NCI-H2107 treated with DMSO at 0.1 percent for 48 hours (cell line): ENCODE data around the gene PBX3.

Experiments
- DNase-seq: peaks from one replicate; lab custom pipeline; 2025; ENCODE audit not compliant: unreplicated experiment; lab: John Stamatoyannopoulos, UW

The PBX3 gene

DNA sequence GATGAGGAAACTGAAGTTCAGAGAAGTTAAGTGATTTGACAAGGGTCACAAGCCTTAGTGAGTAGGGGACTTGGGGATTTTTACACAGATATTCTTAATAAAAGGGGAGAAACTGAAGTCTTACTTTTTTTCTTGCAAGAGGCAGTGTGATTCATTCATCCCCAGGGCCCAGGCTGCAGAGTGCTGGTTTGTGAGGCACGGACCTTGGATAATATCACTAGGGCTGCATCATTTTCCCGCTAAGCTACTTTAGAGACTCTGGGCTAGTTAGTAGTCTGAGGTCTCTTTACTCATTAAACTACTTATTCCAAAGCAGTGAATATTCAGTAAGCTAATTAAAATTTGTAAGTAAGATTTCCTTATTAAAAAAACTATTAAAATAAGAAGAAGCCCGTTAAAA is 195.0 kb downstream of the PBX3 start:
- DNase-seq, result no peak

DNA sequence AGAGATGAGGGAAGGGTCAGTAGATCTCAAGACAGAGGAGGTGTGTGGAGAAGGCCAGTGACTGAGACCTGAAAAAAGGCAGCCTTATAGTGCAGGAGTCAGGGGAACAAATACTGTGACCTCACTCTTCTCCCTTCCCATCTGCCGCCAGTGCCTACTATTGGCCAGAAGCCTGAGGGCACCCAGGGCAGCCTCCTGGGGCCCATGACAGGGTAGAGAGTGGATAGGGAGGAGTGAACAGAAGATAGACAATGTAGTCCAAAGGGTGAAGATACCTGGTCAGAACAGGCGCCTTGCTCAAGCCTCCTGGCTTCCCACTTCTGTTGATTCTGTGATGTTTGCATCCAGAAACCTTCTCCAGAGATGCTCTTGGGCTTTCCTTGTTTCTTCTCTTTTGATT is 196.7 kb downstream of the PBX3 start:
- DNase-seq, result no peak

DNA sequence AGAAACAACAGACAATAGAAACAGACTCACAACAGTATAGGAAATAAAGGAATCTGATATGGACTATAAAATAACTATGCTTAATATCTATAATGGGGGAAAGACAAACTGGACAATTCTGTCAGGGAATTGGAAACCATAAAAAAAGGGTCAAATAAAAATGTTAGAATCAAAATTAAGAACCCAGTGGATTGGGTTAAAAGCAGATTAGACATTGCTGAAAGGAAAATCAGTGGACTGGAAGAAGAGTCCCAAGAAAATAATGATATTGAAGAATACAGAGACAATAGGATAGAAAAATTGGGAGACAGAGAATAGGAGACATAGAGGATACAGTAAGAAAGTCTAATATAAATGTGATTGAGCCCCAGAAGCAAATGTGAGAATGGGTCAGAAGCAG is 199.2 kb downstream of the PBX3 start:
- DNase-seq, result no peak

DNA sequence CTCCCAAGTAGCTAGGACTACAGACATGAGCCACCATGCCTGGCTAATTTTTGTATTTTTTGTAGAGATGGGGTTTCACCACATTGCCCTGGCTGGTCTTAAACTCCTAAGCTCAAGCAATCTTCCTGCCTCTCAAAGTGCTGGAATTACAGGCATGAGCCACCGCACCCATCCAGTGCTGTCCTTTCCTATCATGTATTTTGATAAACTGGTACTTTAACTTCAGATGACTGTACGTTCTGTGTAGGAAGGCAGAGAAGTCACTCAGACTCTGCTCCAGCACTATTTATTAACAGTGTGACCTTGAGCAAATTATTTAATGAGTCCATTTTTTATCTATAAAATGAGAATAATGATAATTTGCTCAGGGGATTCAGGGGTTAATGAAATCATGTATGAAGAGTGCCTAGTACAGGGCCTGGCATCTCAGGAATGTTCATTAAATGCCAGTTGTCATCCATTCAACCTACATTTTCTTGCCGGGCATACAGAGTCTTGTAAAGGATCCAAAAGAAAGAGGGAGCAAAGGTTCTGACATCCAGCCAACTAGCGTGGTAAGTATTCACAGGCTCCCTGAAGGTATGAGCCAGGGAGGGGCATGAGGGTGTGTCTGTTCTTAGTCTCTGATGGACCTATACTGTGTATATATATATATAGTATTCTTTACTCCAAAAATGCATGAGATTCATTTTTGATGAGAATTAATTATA is 201.9 kb downstream of the PBX3 start:
- DNase-seq, result no peak

DNA sequence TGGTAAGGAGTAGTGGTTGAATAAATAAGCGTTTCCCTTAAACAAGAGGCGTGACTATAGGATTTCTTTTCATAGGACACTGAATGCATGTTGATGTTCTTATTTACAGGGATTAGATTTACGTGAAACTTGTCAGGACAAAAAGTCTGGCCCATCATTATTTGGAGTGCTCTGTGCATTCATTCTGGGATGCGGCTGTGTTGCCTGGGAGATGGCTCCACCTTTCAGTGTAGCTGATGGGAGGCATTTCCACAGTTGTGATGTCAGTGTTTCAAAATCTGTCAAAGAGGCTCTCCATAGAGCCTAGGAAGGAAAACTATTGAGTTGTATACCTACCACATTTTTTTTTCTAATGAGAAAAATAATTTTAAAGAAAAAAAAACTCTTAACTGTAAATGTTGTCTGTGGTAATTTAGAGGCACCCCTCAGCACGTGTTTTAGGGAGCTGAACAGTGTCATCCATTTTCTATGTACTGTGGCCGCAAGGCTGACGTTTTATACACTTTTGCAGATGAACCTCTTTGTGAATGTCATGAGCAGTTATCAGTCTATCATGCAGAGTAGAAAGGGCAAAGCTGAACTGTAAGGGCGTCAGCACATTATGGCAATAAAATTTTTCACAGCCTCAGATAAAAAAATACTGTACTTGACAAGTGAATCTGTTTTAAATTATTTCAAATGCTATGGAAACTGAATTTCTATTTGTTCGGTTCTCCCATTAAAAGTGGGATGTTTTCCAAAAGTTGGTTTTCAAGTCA is 202.7 kb downstream of the PBX3 start:
- DNase-seq, result no peak

GRCh38 chr9:125950880-125951471 is 203.8 kb downstream of the PBX3 start:
- DNase-seq, result no peak

GRCh38 chr9:125953314-125954019 is 206.3 kb downstream of the PBX3 start:
- no peak for DNase-seq

DNA sequence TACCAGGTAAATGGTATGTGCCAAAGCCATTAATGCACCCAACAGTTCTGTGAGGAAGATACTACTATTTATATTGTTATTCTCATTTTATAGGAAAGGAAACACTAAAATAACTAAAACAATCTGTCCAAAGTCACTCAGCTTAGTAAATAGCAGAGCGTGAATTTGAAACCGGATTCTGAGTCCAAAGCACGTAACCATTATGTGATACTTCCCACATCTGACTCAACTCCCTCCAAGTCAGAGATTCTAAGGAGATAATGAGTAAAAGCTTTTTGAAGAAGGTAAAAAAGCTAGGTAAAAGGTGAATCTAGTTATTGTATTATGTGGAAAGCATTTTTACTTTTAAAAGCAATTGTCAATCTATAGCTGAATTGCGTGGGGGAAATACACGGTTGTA is 208.9 kb downstream of the PBX3 start:
- DNase-seq, result no peak

DNA sequence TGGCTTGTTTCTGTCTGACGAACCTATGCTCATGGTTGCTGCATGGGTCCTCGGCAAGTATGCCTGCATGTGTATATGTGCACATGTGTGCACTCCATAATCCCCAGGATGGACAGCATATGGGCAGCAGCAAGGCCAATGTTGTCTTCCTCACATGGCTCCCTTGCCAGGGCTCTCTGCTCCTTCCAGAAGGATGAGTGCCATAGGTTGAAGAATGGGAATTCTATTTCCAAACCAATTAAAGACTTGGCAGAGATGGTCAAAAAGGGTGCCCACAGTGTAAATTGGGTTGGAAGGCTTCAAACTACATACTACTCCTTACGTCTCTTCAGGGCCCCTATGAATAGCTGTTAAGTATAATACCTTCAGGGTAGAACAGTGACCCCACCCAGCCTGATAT is 212.1 kb downstream of the PBX3 start:
- DNase-seq, result no peak

- DNase-seq, result no peak
These were observed 212.9 kb downstream of the PBX3 start for GRCh38 chr9:125959951-125960619.

- DNase-seq, result no peak
These were observed 213.5 kb downstream of the PBX3 start for GRCh38 chr9:125960626-125961025.

GRCh38 chr9:125961072-125961471 is 213.9 kb downstream of the PBX3 start:
- DNase-seq, result no peak

- DNase-seq, result no peak
These were observed 216.8 kb downstream of the PBX3 start for GRCh38 chr9:125963932-125964331.

GRCh38 chr9:125964702-125965225 is 217.6 kb downstream of the PBX3 start:
- DNase-seq, result no peak

DNA sequence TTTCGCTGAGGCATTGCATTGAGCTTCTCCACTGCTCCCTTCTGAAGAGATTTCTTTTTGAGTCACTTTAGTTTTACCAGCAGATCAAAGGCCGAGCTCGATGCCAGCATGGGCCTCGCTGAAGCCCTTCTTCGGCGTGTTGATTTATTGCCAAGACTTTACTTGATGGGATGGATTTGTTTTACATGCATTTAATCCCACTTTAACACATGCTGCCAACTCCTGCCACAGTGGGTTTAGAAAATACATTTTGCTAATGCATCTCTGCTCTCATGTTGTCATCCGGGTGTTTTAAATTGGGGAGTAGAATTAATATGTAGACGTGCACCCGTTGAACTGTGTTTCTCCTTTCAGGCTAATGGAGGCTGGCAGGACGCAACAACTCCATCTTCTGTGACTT is 218.3 kb downstream of the PBX3 start:
- DNase-seq, result no peak

DNA sequence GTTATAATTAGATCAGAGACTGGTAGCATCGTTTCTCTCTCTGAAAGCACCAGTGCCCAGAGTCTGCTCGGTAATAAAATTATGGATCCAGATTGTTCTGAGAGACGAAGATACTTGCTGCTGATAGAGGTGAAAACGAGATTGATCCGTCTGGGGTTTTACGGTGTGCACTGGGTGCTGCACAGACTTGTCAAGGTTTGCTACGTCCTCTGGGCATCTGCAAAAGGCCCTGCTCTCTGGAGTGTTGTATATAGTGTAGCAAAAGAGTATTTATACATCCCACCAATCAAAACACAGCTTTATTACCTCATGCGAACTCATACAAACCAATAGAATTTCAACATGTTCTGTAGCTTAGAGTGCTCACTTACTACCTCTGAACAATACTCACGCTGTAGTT is 219.3 kb downstream of the PBX3 start:
- DNase-seq, result no peak

- DNase-seq, result peak; percentile 4
These were observed 220.0 kb downstream of the PBX3 start for GRCh38 chr9:125966959-125967711.

DNA sequence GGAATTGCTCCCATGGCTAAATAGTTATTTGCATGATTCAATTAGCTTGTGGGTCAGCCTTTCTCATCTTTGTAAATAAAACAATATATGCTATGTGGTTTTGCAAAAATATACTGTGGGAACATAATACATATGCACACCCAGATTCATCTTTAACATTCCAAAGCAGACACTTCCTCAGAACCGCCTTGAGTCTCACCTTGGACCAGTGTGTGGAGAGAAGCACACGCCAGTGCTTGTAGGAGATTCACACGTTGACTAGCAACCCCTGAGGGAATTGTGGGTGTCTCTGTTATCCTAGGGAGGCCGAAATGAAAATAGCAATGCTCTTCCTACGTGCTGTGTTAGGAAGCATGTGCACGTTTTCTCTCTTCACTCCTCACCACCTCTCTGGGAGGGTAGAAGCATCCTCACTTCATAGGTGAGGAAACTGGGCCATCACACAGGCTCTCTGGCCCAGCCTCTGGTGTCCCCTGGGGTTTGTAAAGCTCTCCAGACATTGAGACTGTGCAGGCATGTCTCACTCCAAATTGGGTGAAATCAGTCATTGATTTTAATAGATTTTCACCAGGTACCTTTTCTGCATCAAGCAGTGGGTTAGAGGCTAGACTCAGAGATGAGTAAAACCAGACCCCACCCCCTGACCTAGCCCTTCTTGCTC is 221.7 kb downstream of the PBX3 start:
- DNase-seq, result no peak

- DNase-seq, result no peak
These were observed 222.3 kb downstream of the PBX3 start for GRCh38 chr9:125969462-125969861.

DNA sequence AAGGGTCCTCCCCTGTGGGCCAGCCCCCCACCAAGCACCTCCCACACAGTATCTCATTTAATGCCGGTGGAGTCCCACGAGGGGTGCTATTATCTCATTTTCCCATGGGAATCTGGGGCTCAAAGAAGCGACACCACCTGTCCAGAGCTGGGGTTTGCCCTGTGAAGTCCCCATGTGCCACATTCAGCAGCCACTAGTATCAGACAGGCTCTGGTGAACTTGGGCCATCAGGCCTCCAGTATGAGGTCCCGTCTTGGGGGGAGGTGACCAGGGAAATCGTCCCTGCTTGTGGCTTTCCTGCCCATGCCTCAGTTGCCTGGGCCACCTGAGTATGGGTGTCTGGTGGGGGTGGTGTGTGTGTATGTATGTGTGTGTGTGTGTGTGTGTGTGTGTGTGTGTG is 222.7 kb downstream of the PBX3 start:
- no peak for DNase-seq
